Measurements from ENCODE around the gene KPNA5. TPM values are rescaled to one million over a fixed set of nuclear protein-coding genes. Genes with fewer than 3 reads are reported as not detected.
A peak's percentile ranks its signal among the peaks of the same experiment; 100 is the strongest.

KPNA5 gene
- total RNA-seq, 2 experiments from 2014 or later: 60.0 to 66.0 TPM

- Histone ChIP-seq H3K27ac (ENCODE audit: low read depth in 1 of 2, low read length in 2 of 2) (no peak overlapping the region), H3K4me3 (ENCODE audit: low read length) (no peak overlapping the region), H3K27me3 (ENCODE audit: control insufficient read depth in 1 of 2, insufficient read depth in 2 of 2, low read length in 2 of 2) (peaks cover 5 to 8% of the 10 kb centered on the region in 2 experiments), H3K4me1 (ENCODE audit: insufficient read depth, low read length) (no peaks in the 10 kb centered on the region), H3K36me3 (ENCODE audit: insufficient read depth, low read length) (no peaks in the 10 kb centered on the region), H3K9me3 (ENCODE audit: control insufficient read depth in 1 of 2, insufficient read depth in 1 of 2, low read length in 2 of 2) (no peaks in the 10 kb centered on the region)
- no peak for ATAC-seq (ENCODE audit: poor library complexity)
- POLR2A ChIA-PET: no interaction called here
- Mint-ChIP-seq H3K36me3 (ENCODE audit: low read depth) (no peaks in the 10 kb centered on the region), H3K27ac (no peak overlapping the region), H3K9me3 (no peaks in the 10 kb centered on the region), H3K4me3 (no peak overlapping the region), H3K4me1 (ENCODE audit: low read depth) (no peaks in the 10 kb centered on the region), H3K27me3 (peaks cover 52% of the 10 kb centered on the region)
- CTCF ChIA-PET: no interaction called here
- intact Hi-C loops (cut with DNase I, micrococcal nuclease): no loop called here
- TF ChIP-seq CTCF (IDR thresholded peaks at IDR 0.05): no peak
- no peak for DNase-seq
Measured at GRCh38 chr6:116772450-116772849, 91.4 kb downstream of the KPNA5 start.

- Mint-ChIP-seq H3K27me3 (peaks cover 48% of the 10 kb centered on the region), H3K4me1 (ENCODE audit: low read depth) (no peaks in the 10 kb centered on the region), H3K36me3 (ENCODE audit: low read depth) (no peaks in the 10 kb centered on the region), H3K27ac (no peak overlapping the region), H3K4me3 (no peak overlapping the region), H3K9me3 (no peaks in the 10 kb centered on the region)
- intact Hi-C loops (cut with DNase I, micrococcal nuclease): no loop called here
- Histone ChIP-seq H3K9me3 (ENCODE audit: control insufficient read depth in 1 of 2, insufficient read depth in 1 of 2, low read length in 2 of 2) (no peaks in the 10 kb centered on the region), H3K36me3 (ENCODE audit: insufficient read depth, low read length) (no peaks in the 10 kb centered on the region), H3K27ac (ENCODE audit: low read depth in 1 of 2, low read length in 2 of 2) (no peak overlapping the region), H3K4me1 (ENCODE audit: insufficient read depth, low read length) (no peaks in the 10 kb centered on the region), H3K4me3 (ENCODE audit: low read length) (no peak overlapping the region), H3K27me3 (ENCODE audit: control insufficient read depth in 1 of 2, insufficient read depth in 2 of 2, low read length in 2 of 2) (peaks cover 7 to 10% of the 10 kb centered on the region in 2 experiments)
- DNase-seq (no peak), ATAC-seq (ENCODE audit: poor library complexity) (no peak)
- TF ChIP-seq CTCF (IDR thresholded peaks at IDR 0.05): no peak
- POLR2A ChIA-PET: no interaction called here
- CTCF ChIA-PET: no interaction called here
Measured at GRCh38 chr6:116773886-116774285, 92.9 kb downstream of the KPNA5 start.

- POLR2A ChIA-PET: no interaction called here
- Mint-ChIP-seq H3K4me1 (ENCODE audit: low read depth) (no peaks in the 10 kb centered on the region), H3K9me3 (no peaks in the 10 kb centered on the region), H3K27me3 (peaks cover 35% of the 10 kb centered on the region), H3K27ac (no peak overlapping the region), H3K4me3 (no peak overlapping the region), H3K36me3 (ENCODE audit: low read depth) (no peaks in the 10 kb centered on the region)
- no peak overlapping the region for H3K4me3 ChIP-seq (ENCODE audit: low read length)
- peak; percentile 43 for TF ChIP-seq CTCF (IDR thresholded peaks at IDR 0.05)
- intact Hi-C loops (cut with DNase I, micrococcal nuclease): no loop called here
- no peaks in the 10 kb centered on the region for H3K9me3 ChIP-seq (ENCODE audit: control insufficient read depth in 1 of 2, insufficient read depth in 1 of 2, low read length in 2 of 2)
- DNase-seq (peak in 2 of 14 experiments; percentile 7 to 12), ATAC-seq (ENCODE audit: poor library complexity) (no peak)
- peaks cover 12 to 13% of the 10 kb centered on the region in 2 experiments for H3K27me3 ChIP-seq (ENCODE audit: control insufficient read depth in 1 of 2, insufficient read depth in 2 of 2, low read length in 2 of 2)
- CTCF ChIA-PET: no interaction called here
- H3K36me3 ChIP-seq (ENCODE audit: insufficient read depth, low read length): no peaks in the 10 kb centered on the region
- no peak overlapping the region for H3K27ac ChIP-seq (ENCODE audit: low read depth in 1 of 2, low read length in 2 of 2)
- no peaks in the 10 kb centered on the region for H3K4me1 ChIP-seq (ENCODE audit: insufficient read depth, low read length)
Measured at GRCh38 chr6:116779573-116780164, 98.7 kb downstream of the KPNA5 start.
